Tibial nerve (tissue), 4 donors: ENCODE data around the gene ZNF74. TPM values are rescaled to one million over a fixed set of nuclear protein-coding genes. Genes with fewer than 3 reads are reported as not detected.

Experiments used
- DNase-seq, 2 donors: peaks; one replicate each; pipeline ENCODE4 v3.0.0-alpha.2; 2019; ENCODE audit warnings: low spot score in 2 of 2
- H3K27ac ChIP-seq, 4 donors: fragments of 200-600 bp; sonication (generic) in 3 of 4; one replicate each; pipeline ENCODE4 v1.5.1; 2017 to 2019; ENCODE audit warnings: mild to moderate bottlenecking in 1 of 4
- H3K27me3 ChIP-seq, 2 donors: fragments of 200-600 bp; sonication (generic) in 1 of 2; one replicate each; pipeline versions ENCODE4 v1.5.1 to v1.6.0; 2017 to 2019
- H3K36me3 ChIP-seq, 3 donors: fragments of 200-600 bp; sonication (generic); one replicate each; pipeline ENCODE4 v1.5.1; 2018 to 2019
- H3K4me1 ChIP-seq, 4 donors: fragments of 200-600 bp; sonication (generic) in 3 of 4; one replicate each; pipeline ENCODE4 v1.5.1; 2017 to 2019
- H3K4me3 ChIP-seq, 4 donors: fragments of 200-600 bp; sonication (generic) in 3 of 4; one replicate each; pipeline ENCODE4 v1.5.1; 2017 to 2019; ENCODE audit warnings: mild to moderate bottlenecking in 1 of 4, moderate library complexity in 1 of 4
- H3K9me3 ChIP-seq, 4 donors: fragments of 200-600 bp; sonication (generic) in 3 of 4; one replicate each; pipeline ENCODE4 v1.5.1; 2017 to 2019
- CTCF ChIP-seq, 5 experiments: fragments of 200-600 bp in 3 of 5; fragments of 450-650 bp in 2 of 5; sonication (generic) in 3 of 5; IDR thresholded peaks; one replicate each; pipeline ENCODE4 v1.5.1; 2016 to 2019; ENCODE audit warnings: antibody characterized with exemption in 5 of 5, mild to moderate bottlenecking in 3 of 5, moderate library complexity in 2 of 5
- EP300 ChIP-seq, 2 donors: sonication (generic); formaldehyde crosslinking; IDR thresholded peaks; one replicate each; pipeline ENCODE4 v1.6.1; 2017; ENCODE audit warnings: antibody characterized with exemption in 2 of 2, mild to moderate bottlenecking in 1 of 2
- POLR2A ChIP-seq, 2 donors: fragments of 450-650 bp; IDR thresholded peaks; one replicate each; pipeline ENCODE4 v1.6.1; 2017; ENCODE audit warnings: antibody characterized with exemption in 2 of 2, mild to moderate bottlenecking in 2 of 2, moderate library complexity in 2 of 2
- WGBS, 2 donors: methylation state at CpG; one replicate each; pipeline ENCODE4 v1.1.5; 2018; 5-methylcytosine and 5-hydroxymethylcytosine counted together
- total RNA-seq, 4 donors: library from RNA; depleted of rRNA; stranded (reverse); fragments of >200 nt; gene quantifications; one replicate each; pipeline ENCODE4 v1.1.0, GENCODE V29; 2016

Gene ZNF74
- total RNA-seq, 4 donors from 2014 or later, result 8.7 to 13.5 (median 10.2) TPM

- Histone ChIP-seq H3K27me3 (no peaks in the 10 kb centered on the region), H3K9me3 (no peaks in the 10 kb centered on the region), H3K4me1 (peaks cover 0 to 71% (median 14%) of the 10 kb centered on the region in 4 donors), H3K36me3 (peaks cover 0 to 44% (median 0%) of the 10 kb centered on the region in 3 donors), H3K27ac (no peak overlapping the region), H3K4me3 (peak overlapping the region in 2 of 4 donors; percentile 26 to 31)
- no peak for DNase-seq
- TF ChIP-seq EP300 (IDR thresholded peaks at IDR 0.05) (no peak), POLR2A (IDR thresholded peaks at IDR 0.05) (no peak), CTCF (IDR thresholded peaks at IDR 0.05) (no peak)
- WGBS, 2 donors, result 68 to 76% methylated on average over 23 to 32 of the region's 37 CpGs
Measured at GRCh38 chr22:20430101-20430719, 36.3 kb downstream of the ZNF74 start.

GRCh38 chr22:20430720-20431510 is 37.0 kb downstream of the ZNF74 start:
- Histone ChIP-seq H3K9me3 (no peaks in the 10 kb centered on the region), H3K27ac (no peak overlapping the region), H3K4me3 (peak overlapping the region in 2 of 4 donors; percentile 26 to 31), H3K27me3 (no peaks in the 10 kb centered on the region), H3K4me1 (peaks cover 0 to 73% (median 16%) of the 10 kb centered on the region in 4 donors), H3K36me3 (peaks cover 0 to 37% (median 0%) of the 10 kb centered on the region in 3 donors)
- no peak for DNase-seq
- TF ChIP-seq CTCF (IDR thresholded peaks at IDR 0.05) (peak; percentile 8 to 36 (median 24)), EP300 (IDR thresholded peaks at IDR 0.05) (no peak), POLR2A (IDR thresholded peaks at IDR 0.05) (no peak)
- 33 to 59% methylated on average over 12 to 49 of the region's 94 CpGs for WGBS, 2 donors

GRCh38 chr22:20431511-20432192 is 37.7 kb downstream of the ZNF74 start:
- peaks cover 0 to 30% (median 0%) of the 10 kb centered on the region in 3 donors for H3K36me3 ChIP-seq
- no peak overlapping the region for H3K27ac ChIP-seq
- no peak for DNase-seq
- WGBS, 2 donors, result 62 to 77% methylated on average over 23 to 24 of the region's 50 CpGs
- no peaks in the 10 kb centered on the region for H3K27me3 ChIP-seq
- no peak for TF ChIP-seq POLR2A (IDR thresholded peaks at IDR 0.05)
- TF ChIP-seq CTCF (IDR thresholded peaks at IDR 0.05), result no peak
- TF ChIP-seq EP300 (IDR thresholded peaks at IDR 0.05), result no peak
- H3K9me3 ChIP-seq, result no peaks in the 10 kb centered on the region
- peaks cover 0 to 79% (median 21%) of the 10 kb centered on the region in 4 donors for H3K4me1 ChIP-seq
- H3K4me3 ChIP-seq, result peak overlapping the region in 1 of 4 donors; percentile 31

- Histone ChIP-seq H3K4me3 (no peak overlapping the region), H3K4me1 (peaks cover 0 to 82% (median 24%) of the 10 kb centered on the region in 4 donors), H3K27ac (no peak overlapping the region), H3K36me3 (peaks cover 0 to 24% (median 0%) of the 10 kb centered on the region in 3 donors), H3K27me3 (no peaks in the 10 kb centered on the region), H3K9me3 (no peaks in the 10 kb centered on the region)
- DNase-seq, result no peak
- TF ChIP-seq POLR2A (IDR thresholded peaks at IDR 0.05) (no peak), EP300 (IDR thresholded peaks at IDR 0.05) (no peak), CTCF (IDR thresholded peaks at IDR 0.05) (no peak)
- 64 to 68% methylated on average over 3 of the region's 3 CpGs for whole genome bisulfite sequencing, 2 donors
Measured at GRCh38 chr22:20432244-20432686, 38.3 kb downstream of the ZNF74 start.
